Measurements from ENCODE around the gene IL1A.

DNA sequence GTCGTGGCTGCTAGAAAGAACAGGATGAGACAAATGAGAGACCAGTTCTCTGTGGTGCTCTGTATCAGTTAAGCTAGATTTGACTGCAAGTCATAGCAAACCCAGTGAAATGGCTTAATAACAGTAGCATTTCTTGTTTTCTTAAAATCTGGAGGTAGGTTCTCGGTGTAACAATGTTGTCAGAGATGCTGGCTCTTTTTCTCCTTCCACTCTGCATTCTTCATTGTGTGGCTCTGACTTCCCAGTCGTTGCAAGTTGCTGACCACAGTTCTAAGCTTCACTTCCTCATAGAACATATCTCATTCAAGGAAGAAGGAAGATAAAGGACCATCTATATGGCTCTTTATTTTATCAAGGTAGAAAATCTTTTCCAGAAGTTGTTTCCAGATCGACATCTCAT, 12.0 kb downstream of the IL1A start:
- TF ChIP-seq POLR2A (IDR thresholded peaks at IDR 0.05) (no peak), POLR2AphosphoS5 (IDR thresholded peaks at IDR 0.05) (no peak)
- TF ChIP-seq, protein P1, sequence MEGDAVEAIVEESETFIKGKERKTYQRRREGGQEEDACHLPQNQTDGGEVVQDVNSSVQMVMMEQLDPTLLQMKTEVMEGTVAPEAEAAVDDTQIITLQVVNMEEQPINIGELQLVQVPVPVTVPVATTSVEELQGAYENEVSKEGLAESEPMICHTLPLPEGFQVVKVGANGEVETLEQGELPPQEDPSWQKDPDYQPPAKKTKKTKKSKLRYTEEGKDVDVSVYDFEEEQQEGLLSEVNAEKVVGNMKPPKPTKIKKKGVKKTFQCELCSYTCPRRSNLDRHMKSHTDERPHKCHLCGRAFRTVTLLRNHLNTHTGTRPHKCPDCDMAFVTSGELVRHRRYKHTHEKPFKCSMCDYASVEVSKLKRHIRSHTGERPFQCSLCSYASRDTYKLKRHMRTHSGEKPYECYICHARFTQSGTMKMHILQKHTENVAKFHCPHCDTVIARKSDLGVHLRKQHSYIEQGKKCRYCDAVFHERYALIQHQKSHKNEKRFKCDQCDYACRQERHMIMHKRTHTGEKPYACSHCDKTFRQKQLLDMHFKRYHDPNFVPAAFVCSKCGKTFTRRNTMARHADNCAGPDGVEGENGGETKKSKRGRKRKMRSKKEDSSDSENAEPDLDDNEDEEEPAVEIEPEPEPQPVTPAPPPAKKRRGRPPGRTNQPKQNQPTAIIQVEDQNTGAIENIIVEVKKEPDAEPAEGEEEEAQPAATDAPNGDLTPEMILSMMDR (IDR thresholded peaks at IDR 0.05 in 8 of 11, conservative IDR thresholded peaks at IDR 0.05 in 3 of 11), result no peak
